Loucy (cell line): Measurements from ENCODE around the gene SDF2L1.

Source experiments
- H2AFZ ChIP-seq: fragments of 200-600 bp; sonication (generic); 2 replicates; pipeline ENCODE4 v1.6.0; 2016; ENCODE audit warnings: antibody characterized with exemption, mild to moderate bottlenecking, low read length, moderate library complexity
- H3F3A ChIP-seq: fragments of 200-600 bp; 2 replicates; pipeline ENCODE4 v1.6.0; 2016; ENCODE audit warnings: antibody characterized with exemption, low read depth, mild to moderate bottlenecking
- H3K27me3 ChIP-seq: fragments of 200-600 bp; sonication (generic); 2 replicates; pipeline ENCODE4 v1.6.1; 2014; ENCODE audit warnings: low read length, mild to moderate bottlenecking; ENCODE audit not compliant: insufficient read depth, poor library complexity, severe bottlenecking
- H3K36me3 ChIP-seq: fragments of 200-600 bp; sonication (generic); 2 replicates; pipeline ENCODE4 v1.6.1; 2016; ENCODE audit warnings: low read length; ENCODE audit not compliant: insufficient read depth
- H3K4me1 ChIP-seq: fragments of 200-600 bp; sonication (generic); 2 replicates; pipeline ENCODE4 v1.5.1; 2014; ENCODE audit warnings: low read length, mild to moderate bottlenecking; ENCODE audit not compliant: insufficient read depth, poor library complexity, severe bottlenecking
- H3K4me2 ChIP-seq: fragments of 200-600 bp; sonication (generic); 2 replicates; pipeline ENCODE4 v1.6.0; 2014; ENCODE audit warnings: antibody characterized with exemption, low read length, low read depth, mild to moderate bottlenecking; ENCODE audit not compliant: poor library complexity, severe bottlenecking
- H3K4me3 ChIP-seq: fragments of 200-600 bp; sonication (generic); 2 replicates; pipeline ENCODE4 v1.5.1; 2014; ENCODE audit warnings: low read length, mild to moderate bottlenecking, mixed read lengths; ENCODE audit not compliant: poor library complexity, severe bottlenecking
- H3K79me2 ChIP-seq: fragments of 200-600 bp; sonication (generic); 2 replicates; pipeline ENCODE4 v1.6.1; 2014; ENCODE audit warnings: low read length; ENCODE audit not compliant: insufficient read depth
- H3K9ac ChIP-seq: fragments of 200-600 bp; sonication (generic); 2 replicates; pipeline ENCODE4 v1.6.0; 2014; ENCODE audit warnings: mild to moderate bottlenecking, low read depth, low read length, moderate library complexity; ENCODE audit not compliant: poor library complexity, severe bottlenecking
- H3K9me2 ChIP-seq: fragments of 200-600 bp; sonication (generic); replicated peaks from 2 replicates; pipeline ENCODE4 v1.6.1; 2016; ENCODE audit warnings: low read depth, low read length, mixed read lengths
- H3K9me3 ChIP-seq: fragments of 200-600 bp; sonication (generic); 2 replicates; pipeline ENCODE4 v1.6.1; 2014; ENCODE audit warnings: mild to moderate bottlenecking, antibody characterized with exemption, low read length, low read depth; ENCODE audit not compliant: insufficient read depth
- H4K20me1 ChIP-seq: fragments of 200-600 bp; sonication (generic); 2 replicates; pipeline ENCODE4 v1.6.0; 2014; ENCODE audit warnings: antibody characterized with exemption, low read length, mild to moderate bottlenecking; ENCODE audit not compliant: insufficient read depth, poor library complexity, severe bottlenecking
- EZH2phosphoT487 ChIP-seq: fragments of 200-600 bp; IDR thresholded peaks from 2 replicates; pipeline ENCODE4 v1.6.1; 2018; ENCODE audit warnings: antibody characterized with exemption, mild to moderate bottlenecking, moderate library complexity, borderline replicate concordance
- TF ChIP-seq, protein P1 (sequence below): fragments of 200-600 bp; sonication (generic); conservative IDR thresholded peaks from 2 replicates; pipeline ENCODE4 v1.5.1; 2014; ENCODE audit warnings: mild to moderate bottlenecking, antibody characterized with exemption, low read length

Gene SDF2L1

DNA sequence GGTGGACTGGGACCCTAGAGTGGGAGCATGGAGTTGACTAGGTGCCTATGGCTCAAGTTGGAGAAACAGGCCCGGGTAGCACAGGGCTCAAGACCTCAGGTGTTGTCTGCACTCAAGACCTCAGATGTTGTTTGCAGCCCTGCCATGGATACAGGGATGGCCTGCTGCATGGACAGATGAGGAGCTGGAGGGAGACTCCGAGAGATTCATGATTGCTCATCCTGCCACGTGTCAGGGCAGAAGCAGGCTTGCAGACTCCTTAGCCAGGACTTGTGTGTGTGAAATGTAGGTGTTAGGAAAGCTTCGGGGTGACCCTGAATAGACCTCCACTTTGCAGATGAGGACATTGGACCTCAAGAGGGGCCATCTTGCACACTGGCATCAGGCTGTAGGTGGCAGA lies 8.6 kb upstream of the SDF2L1 start:
- Histone ChIP-seq H4K20me1 (peaks cover 11% of the 10 kb centered on the region), H3K4me1 (no peaks in the 10 kb centered on the region), H3K79me2 (peaks cover 13% of the 10 kb centered on the region), H3K9me2 (no peaks in the 10 kb centered on the region), H3K36me3 (no peaks in the 10 kb centered on the region), H3K9me3 (no peaks in the 10 kb centered on the region), H3F3A (no peaks in the 10 kb centered on the region), H3K4me3 (no peak overlapping the region), H3K4me2 (no peak overlapping the region), H3K27me3 (peaks cover 5% of the 10 kb centered on the region), H3K9ac (no peak overlapping the region), H2AFZ (no peak overlapping the region)
- TF ChIP-seq, protein P1, sequence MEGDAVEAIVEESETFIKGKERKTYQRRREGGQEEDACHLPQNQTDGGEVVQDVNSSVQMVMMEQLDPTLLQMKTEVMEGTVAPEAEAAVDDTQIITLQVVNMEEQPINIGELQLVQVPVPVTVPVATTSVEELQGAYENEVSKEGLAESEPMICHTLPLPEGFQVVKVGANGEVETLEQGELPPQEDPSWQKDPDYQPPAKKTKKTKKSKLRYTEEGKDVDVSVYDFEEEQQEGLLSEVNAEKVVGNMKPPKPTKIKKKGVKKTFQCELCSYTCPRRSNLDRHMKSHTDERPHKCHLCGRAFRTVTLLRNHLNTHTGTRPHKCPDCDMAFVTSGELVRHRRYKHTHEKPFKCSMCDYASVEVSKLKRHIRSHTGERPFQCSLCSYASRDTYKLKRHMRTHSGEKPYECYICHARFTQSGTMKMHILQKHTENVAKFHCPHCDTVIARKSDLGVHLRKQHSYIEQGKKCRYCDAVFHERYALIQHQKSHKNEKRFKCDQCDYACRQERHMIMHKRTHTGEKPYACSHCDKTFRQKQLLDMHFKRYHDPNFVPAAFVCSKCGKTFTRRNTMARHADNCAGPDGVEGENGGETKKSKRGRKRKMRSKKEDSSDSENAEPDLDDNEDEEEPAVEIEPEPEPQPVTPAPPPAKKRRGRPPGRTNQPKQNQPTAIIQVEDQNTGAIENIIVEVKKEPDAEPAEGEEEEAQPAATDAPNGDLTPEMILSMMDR, result no peak
- no peak for TF ChIP-seq EZH2phosphoT487

DNA sequence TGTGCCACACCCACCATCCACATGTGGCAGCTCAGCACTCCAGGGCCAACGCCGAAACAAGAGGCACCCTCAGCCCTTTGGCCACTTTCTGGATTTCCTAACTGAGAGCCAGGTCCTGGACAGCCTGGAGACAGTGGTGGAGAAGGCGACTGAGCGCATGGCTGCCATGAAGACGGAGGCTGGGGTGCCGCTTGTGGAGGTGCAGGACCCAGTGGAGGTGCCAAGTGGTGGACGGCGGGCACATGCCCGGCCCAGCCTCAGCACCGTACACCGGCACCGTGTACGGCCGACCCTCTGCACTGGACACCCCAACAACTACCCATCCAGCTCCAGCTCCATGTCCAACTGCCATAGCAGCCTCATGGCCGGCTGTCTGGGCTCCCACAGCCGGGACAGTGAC lies 8.0 kb upstream of the SDF2L1 start:
- no peaks in the 10 kb centered on the region for H3K9me2 ChIP-seq
- no peak overlapping the region for H3K4me2 ChIP-seq
- peaks cover 7% of the 10 kb centered on the region for H3K79me2 ChIP-seq
- no peaks in the 10 kb centered on the region for H3K9me3 ChIP-seq
- no peak overlapping the region for H3K9ac ChIP-seq
- H3K4me3 ChIP-seq, result no peak overlapping the region
- H2AFZ ChIP-seq, result no peak overlapping the region
- H3K36me3 ChIP-seq, result no peaks in the 10 kb centered on the region
- no peak for TF ChIP-seq EZH2phosphoT487
- TF ChIP-seq, protein P1, result no peak
- H3K4me1 ChIP-seq, result no peaks in the 10 kb centered on the region
- no peaks in the 10 kb centered on the region for H3F3A ChIP-seq
- peaks cover 5% of the 10 kb centered on the region for H3K27me3 ChIP-seq
- peaks cover 5% of the 10 kb centered on the region for H4K20me1 ChIP-seq

DNA sequence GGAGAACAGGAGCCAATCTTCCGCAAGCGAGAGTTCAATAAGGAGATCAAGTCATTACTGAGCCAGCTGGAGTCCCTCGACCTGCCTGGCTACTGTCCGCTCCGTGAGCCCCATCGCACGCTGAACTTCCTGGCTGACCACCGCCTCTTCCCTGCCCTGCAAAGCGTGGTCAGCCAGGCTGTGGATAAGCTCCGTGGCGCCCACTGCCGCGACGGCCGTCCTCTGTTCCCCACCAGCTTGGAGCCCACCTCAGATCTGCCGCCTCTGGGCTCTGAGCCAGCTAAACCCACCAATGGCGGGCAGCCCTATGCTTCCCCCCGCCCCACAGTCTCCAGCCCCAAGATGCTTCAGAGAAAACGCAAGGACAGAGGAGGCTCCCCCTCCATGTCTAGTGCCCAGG lies 7.3 kb upstream of the SDF2L1 start:
- Histone ChIP-seq H3K9me3 (no peaks in the 10 kb centered on the region), H3K4me1 (no peaks in the 10 kb centered on the region), H3K4me3 (no peak overlapping the region), H3K9me2 (no peaks in the 10 kb centered on the region), H3K4me2 (no peak overlapping the region), H2AFZ (no peak overlapping the region), H3K27me3 (no peaks in the 10 kb centered on the region), H4K20me1 (no peaks in the 10 kb centered on the region), H3K9ac (no peak overlapping the region), H3F3A (no peaks in the 10 kb centered on the region), H3K36me3 (no peaks in the 10 kb centered on the region), H3K79me2 (no peaks in the 10 kb centered on the region; the same call in 1 of the 2 replicates)
- no peak for TF ChIP-seq EZH2phosphoT487
- TF ChIP-seq, protein P1, result no peak
